ENCODE results near the gene CREB5. TPM values are rescaled to one million over a fixed set of nuclear protein-coding genes. Genes with fewer than 3 reads are reported as not detected.

The CREB5 gene
- total and polyA plus RNA-seq, 2 of the 13 experiments (the other 11 are each of a cell fraction or from before 2014, with no cell fraction given): 0.38 to 0.71 TPM

DNA sequence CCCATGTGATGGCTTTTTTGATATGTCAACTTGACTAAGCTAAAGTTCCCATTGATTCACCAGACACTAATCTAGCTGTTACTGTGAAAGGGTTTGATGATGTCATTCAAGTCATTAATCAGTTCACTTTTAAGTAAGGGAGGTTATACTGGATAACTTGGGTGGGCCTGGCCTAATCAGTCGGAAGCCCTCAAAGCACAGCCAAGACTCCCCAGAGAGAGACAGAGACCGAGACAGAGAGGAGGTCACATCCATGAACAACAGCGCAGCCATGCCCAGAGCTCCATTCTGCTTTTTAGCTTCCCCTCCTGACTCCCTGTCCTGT lies 442.4 kb downstream of the CREB5 start:
- H4K20me1 ChIP-seq (ENCODE audit: insufficient read depth, low read length): no peaks in the 10 kb centered on the region
- FAIRE-seq (no peak), ATAC-seq (no peak), DNase-seq (ENCODE audit: low spot score) (no peak)
- ChIA-PET POLR2A (no interaction called here), CTCF (ENCODE audit: low intra/inter-chr PET ratio, low total read pairs) (interaction anchor here (1.8 kb wide), 1 partner anchor 465 kb away, joined by 11 read pairs; no protein-coding TSS in a partner anchor)
- intact Hi-C loops (cut with micrococcal nuclease; ENCODE audit: unreplicated experiment): loop anchor here (1.0 kb wide), 1 partner anchor 465 kb away; no protein-coding TSS in a partner anchor
- H3K27me3 ChIP-seq (ENCODE audit: control insufficient read depth in 1 of 2, insufficient read depth in 2 of 2, low read length in 2 of 2): peaks cover 0 to 23% of the 10 kb centered on the region in 2 experiments; a peak in 4 of 5 replicates
- no TSS peak for BruUV-seq (replicated peaks)
- no peak overlapping the region for H3K4me2 ChIP-seq (ENCODE audit: low read depth, low read length)
- H2AFZ ChIP-seq (ENCODE audit: low read length): no peak overlapping the region
- H3K4me1 ChIP-seq (ENCODE audit: insufficient read depth, low read length): peaks cover 34% of the 10 kb centered on the region; the same call in 1 of the 2 replicates
- H3K27ac ChIP-seq (ENCODE audit: extremely low read length, insufficient read depth, low read length): no peak overlapping the region
- TF ChIP-seq SMYD3 (CRISPR knock-in tag; IDR thresholded peaks at IDR 0.05) (no peak), SIN3A (IDR thresholded peaks at IDR 0.05; ENCODE audit: borderline replicate concordance, low read depth, low read length) (no peak), ZFP1 (CRISPR knock-in tag; IDR thresholded peaks at IDR 0.05) (no peak), CREB1 (IDR thresholded peaks at IDR 0.05) (0 out of 2 replicates have a peak, but pooled peaks have one; percentile 16), CREB1 (CRISPR knock-in tag; IDR thresholded peaks at IDR 0.05) (no peak), ATF7 (IDR thresholded peaks at IDR 0.05) (peak; percentile 75), ATF7 (CRISPR knock-in tag; IDR thresholded peaks at IDR 0.05) (no peak), KLF15 (CRISPR knock-in tag; IDR thresholded peaks at IDR 0.05; ENCODE audit: borderline replicate concordance) (no peak), MAFG (CRISPR knock-in tag; IDR thresholded peaks at IDR 0.05) (no peak), ONECUT2 (CRISPR knock-in tag; IDR thresholded peaks at IDR 0.05) (no peak)
- in situ Hi-C loops (cut with HindIII; ENCODE audit: extremely low pct_ligation_motif_present, low pct_unique_long_range_greater_than_20kb): loop anchor here (5.0 to 10.0 kb wide), 2 partner anchors 240 to 472 kb away; no protein-coding TSS in a partner anchor
- H3K36me3 ChIP-seq (replicated peaks in 1 of 2; ENCODE audit: control insufficient read depth in 1 of 2, insufficient read depth in 2 of 2, low read length in 2 of 2): no peaks in the 10 kb centered on the region
- H3K9ac ChIP-seq (ENCODE audit: insufficient read depth, low read depth, low read length): no peak overlapping the region
- 82% methylated on average over 3 of the region's 3 CpGs for WGBS (ENCODE audit: low lambda C conversion rate)
- no peaks in the 10 kb centered on the region for H3K9me3 ChIP-seq (ENCODE audit: low read length)
- H3K79me2 ChIP-seq (ENCODE audit: insufficient read depth, low read length): no peaks in the 10 kb centered on the region
- H3K4me3 ChIP-seq (replicated peaks in 1 of 3; ENCODE audit: insufficient read depth in 1 of 3, low read depth in 2 of 3, low read length in 3 of 3): no peak overlapping the region
